H1 (cell line): ENCODE data around the gene ATP2B3. TPM values are rescaled to one million over a fixed set of nuclear protein-coding genes. Genes with fewer than 3 reads are reported as not detected.

Source experiments
- CTCF ChIA-PET: fragments of 300-600 bp; sonication (Branson Sonifier 250); formaldehyde crosslinking; loops from one replicate; lab custom pipeline; 2021; ENCODE audit not compliant: partially characterized antibody; lab: Charles Lee
- POLR2A ChIA-PET: fragments of 300-600 bp; sonication (Branson Sonifier 250); formaldehyde crosslinking; loops from one replicate; lab custom pipeline; 2021; ENCODE audit warnings: inconsistent platforms; ENCODE audit not compliant: partially characterized antibody; lab: Charles Lee
- DNase-seq, 2 experiments: peaks; one replicate each; pipeline versions ENCODE4 v3.0.0 to v3.0.0-alpha.2; 2010 to 2022; ENCODE audit warnings: low spot score in 2 of 2, low read depth in 1 of 2, mixed read lengths in 1 of 2
- FAIRE-seq: peaks from 2 replicates; lab custom pipeline; 2011; peaks lifted over from hg19 to GRCh38; lab: Jason Lieb, UNC
- H2AFZ ChIP-seq: 2 replicates; pipeline ENCODE4 v1.8.1; 2012; ENCODE audit warnings: low read length, inconsistent platforms
- H2AK5ac ChIP-seq: 2 replicates; pipeline ENCODE4 v1.6.1; 2013; ENCODE audit warnings: low read depth, low read length
- H2BK120ac ChIP-seq: replicated peaks from 2 replicates; pipeline ENCODE3; 2013; ENCODE audit warnings: low read depth, low read length, inconsistent platforms
- H2BK12ac ChIP-seq: 2 replicates; pipeline ENCODE4 v1.6.1; 2013; ENCODE audit warnings: low read depth, low read length
- H2BK15ac ChIP-seq: 2 replicates; pipeline ENCODE4 v1.6.1; 2013; ENCODE audit warnings: low read length
- H2BK20ac ChIP-seq: 2 replicates; pipeline ENCODE4 v1.6.1; 2013; ENCODE audit warnings: low read length
- H2BK5ac ChIP-seq: 2 replicates; pipeline ENCODE4 v1.6.1; 2013; ENCODE audit warnings: low read depth, low read length
- H3K14ac ChIP-seq: 2 replicates; pipeline ENCODE4 v1.6.1; 2013; ENCODE audit warnings: inconsistent platforms; ENCODE audit not compliant: insufficient read length
- H3K18ac ChIP-seq: 2 replicates; pipeline ENCODE4 v1.6.1; 2013; ENCODE audit warnings: low read length; ENCODE audit errors: extremely low read depth
- H3K23ac ChIP-seq: 2 replicates; pipeline ENCODE4 v1.6.1; 2013; ENCODE audit warnings: inconsistent platforms; ENCODE audit not compliant: insufficient read length
- H3K23me2 ChIP-seq: 2 replicates; pipeline ENCODE4 v1.6.1; 2013; ENCODE audit warnings: low read depth, low read length
- H3K27ac ChIP-seq: 2 replicates; pipeline ENCODE4 v1.6.1; 2011; ENCODE audit warnings: low read depth, low read length, inconsistent platforms
- H3K27me3 ChIP-seq, 4 experiments: replicated peaks in 1 of 4; 1 replicate in 1 of 4; 2 replicates in 3 of 4; pipeline versions ENCODE4 v1.6.1 to v1.8.1; 2011 to 2013; ENCODE audit warnings: low read length in 3 of 4, mild to moderate bottlenecking in 3 of 4, inconsistent platforms in 2 of 4, mixed read lengths in 2 of 4, moderate library complexity in 1 of 4; ENCODE audit not compliant: control insufficient read depth in 3 of 4, insufficient read depth in 3 of 4; ENCODE audit errors: extremely low read depth in 1 of 4
- H3K36me3 ChIP-seq, 4 experiments: 2 replicates each; pipeline versions ENCODE4 v1.6.1 to v1.8.1; 2011 to 2013; ENCODE audit warnings: mild to moderate bottlenecking in 4 of 4, low read length in 3 of 4, moderate library complexity in 2 of 4, control low read depth in 1 of 4, inconsistent platforms in 1 of 4; ENCODE audit not compliant: insufficient read depth in 4 of 4, control insufficient read depth in 2 of 4
- H3K4ac ChIP-seq: replicated peaks from 2 replicates; pipeline ENCODE3; 2013; ENCODE audit warnings: low read length, low read depth, mixed read lengths, inconsistent platforms; ENCODE audit not compliant: insufficient read length
- H3K4me1 ChIP-seq, 4 experiments: replicated peaks in 1 of 4; 1 replicate in 1 of 4; 2 replicates in 3 of 4; pipeline versions ENCODE4 v1.6.1 to v1.8.1; 2011 to 2013; ENCODE audit warnings: low read length in 3 of 4, inconsistent platforms in 2 of 4, mixed read lengths in 1 of 4; ENCODE audit not compliant: insufficient read depth in 4 of 4, control insufficient read depth in 3 of 4
- H3K4me2 ChIP-seq, 2 experiments: 2 replicates each; pipeline versions ENCODE4 v1.6.1 to v1.8.1; 2011 to 2013; ENCODE audit warnings: low read depth in 2 of 2, low read length in 2 of 2, control low read depth in 1 of 2, inconsistent platforms in 1 of 2, mild to moderate bottlenecking in 1 of 2; ENCODE audit not compliant: insufficient read depth in 1 of 2
- H3K4me3 ChIP-seq, 4 experiments: fragments of 200-600, 300-600 bp in 1 of 4; sonication (generic), shearing (Covaris generic), sonication (Bioruptor Twin) in 1 of 4; 2 replicates each; pipeline versions ENCODE4 v1.5.1 to v1.8.1; 2011 to 2016; ENCODE audit warnings: low read length in 4 of 4, low read depth in 3 of 4, control low read depth in 2 of 4, inconsistent platforms in 2 of 4, mild to moderate bottlenecking in 2 of 4, mixed read lengths in 1 of 4, moderate library complexity in 1 of 4; ENCODE audit not compliant: insufficient read depth in 2 of 4; ENCODE audit errors: extremely low read depth in 1 of 4
- H3K56ac ChIP-seq: replicated peaks from 2 replicates; pipeline ENCODE3; 2013; ENCODE audit warnings: low read depth, mild to moderate bottlenecking, mixed read lengths, low read length, inconsistent platforms; ENCODE audit not compliant: insufficient read length
- H3K79me1 ChIP-seq: 2 replicates; pipeline ENCODE4 v1.6.1; 2013; ENCODE audit warnings: low read depth, low read length, control low read depth
- H3K79me2 ChIP-seq, 2 experiments: 2 replicates each; pipeline versions ENCODE4 v1.6.1 to v1.8.1; 2012 to 2013; ENCODE audit warnings: low read length in 2 of 2, mild to moderate bottlenecking in 2 of 2, inconsistent platforms in 1 of 2; ENCODE audit not compliant: insufficient read depth in 2 of 2, control insufficient read depth in 1 of 2
- H3K9ac ChIP-seq, 4 experiments: replicated peaks in 1 of 4; 1 replicate in 1 of 4; 2 replicates in 3 of 4; pipeline versions ENCODE4 v1.6.1 to v1.8.1; 2011 to 2013; ENCODE audit warnings: low read depth in 3 of 4, low read length in 3 of 4, control low read depth in 2 of 4, mild to moderate bottlenecking in 2 of 4, moderate library complexity in 2 of 4, inconsistent platforms in 1 of 4; ENCODE audit errors: extremely low read depth in 1 of 4
- H3K9me3 ChIP-seq, 2 experiments: 2 replicates each; pipeline versions ENCODE4 v1.6.1 to v1.8.1; 2012 to 2013; ENCODE audit warnings: mild to moderate bottlenecking in 2 of 2, moderate library complexity in 2 of 2, control low read depth in 1 of 2, inconsistent platforms in 1 of 2, low read depth in 1 of 2, low read length in 1 of 2, mixed read lengths in 1 of 2; ENCODE audit not compliant: insufficient read depth in 2 of 2
- H4K20me1 ChIP-seq, 2 experiments: replicated peaks in 1 of 2; 2 replicates each; pipeline versions ENCODE3 to v1.8.1; 2011 to 2013; ENCODE audit warnings: inconsistent platforms in 2 of 2, low read length in 2 of 2, mild to moderate bottlenecking in 1 of 2; ENCODE audit not compliant: insufficient read depth in 2 of 2, control insufficient read depth in 1 of 2
- H4K5ac ChIP-seq: 2 replicates; pipeline ENCODE4 v1.6.1; 2013; ENCODE audit warnings: low read length, low read depth, mixed read lengths, inconsistent platforms; ENCODE audit not compliant: insufficient read length
- H4K8ac ChIP-seq: 2 replicates; pipeline ENCODE4 v1.8.0; 2013; ENCODE audit warnings: mild to moderate bottlenecking, moderate library complexity, low read length, inconsistent platforms; ENCODE audit not compliant: insufficient read depth; ENCODE audit errors: extremely low read depth
- H4K91ac ChIP-seq: replicated peaks from 2 replicates; pipeline ENCODE3; 2013; ENCODE audit warnings: low read length, mixed read lengths, inconsistent platforms; ENCODE audit not compliant: insufficient read length
- JUND ChIP-seq: IDR thresholded peaks from 2 replicates; pipeline ENCODE4 v1.6.1; 2011; ENCODE audit warnings: mild to moderate bottlenecking, improper control_type of control experiment, low read length
- WGBS, 2 experiments: shearing (Covaris generic) in 1 of 2; methylation state at CpG; one replicate each; pipeline versions ENCODE4 v1.1.6 to v1.1.7; 2013 to 2015; ENCODE audit warnings: low lambda C conversion rate in 2 of 2, mixed read lengths in 2 of 2, inconsistent platforms in 1 of 2, low coverage in 1 of 2, missing lambda C conversion rate in 1 of 2; ENCODE audit not compliant: insufficient replicate concordance in 2 of 2, insufficient coverage in 1 of 2, insufficient read length in 1 of 2; ENCODE audit errors: extremely low coverage in 1 of 2, missing lambda C conversion rate in 1 of 2; 5-methylcytosine and 5-hydroxymethylcytosine counted together
- polyA plus RNA-seq, 7 experiments: library from polyadenylated mRNA; depleted of rRNA in 3 of 7; stranded (reverse) in 5 of 7; unstranded in 2 of 7; fragments of >200 nt in 5 of 7; fragments of 200-250 nt in 2 of 7; gene quantifications; 1 replicate in 5 of 7; 2 replicates in 1 of 7; 4 replicates in 1 of 7; pipeline versions ENCODE4 v1.2.1 to v1.2.3, GENCODE V29; 2011 to 2013; ENCODE audit warnings: missing spikeins in 2 of 7, mixed read lengths in 2 of 7
- total RNA-seq: library from RNA; stranded (reverse); fragmentation: NEBNext Ultra II Directional; extraction: Animal tissue kit (Norgen Biotek cat#: 25700); gene quantifications from 2 replicates; pipeline ENCODE4 v1.2.1, GENCODE V29; 2021
- TF ChIP-seq, protein P1 (sequence below): IDR thresholded peaks from 2 replicates; pipeline ENCODE4 v1.6.1; 2012; ENCODE audit warnings: inconsistent platforms

Gene ATP2B3
- total and polyA plus RNA-seq, 2 of the 8 experiments (the other 6 are each of a cell fraction or from before 2014, with no cell fraction given) = 0.14 to 0.19 TPM

- Histone ChIP-seq H3K79me1 (no peaks in the 10 kb centered on the region), H3K4ac (no peak overlapping the region)
- TF ChIP-seq, protein P1, sequence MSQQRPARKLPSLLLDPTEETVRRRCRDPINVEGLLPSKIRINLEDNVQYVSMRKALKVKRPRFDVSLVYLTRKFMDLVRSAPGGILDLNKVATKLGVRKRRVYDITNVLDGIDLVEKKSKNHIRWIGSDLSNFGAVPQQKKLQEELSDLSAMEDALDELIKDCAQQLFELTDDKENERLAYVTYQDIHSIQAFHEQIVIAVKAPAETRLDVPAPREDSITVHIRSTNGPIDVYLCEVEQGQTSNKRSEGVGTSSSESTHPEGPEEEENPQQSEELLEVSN = no peak
- TF ChIP-seq JUND = no peak
- TF ChIP-seq, all 59 proteins: peak for 0
- Histone ChIP-seq H2BK120ac (no peak overlapping the region), H4K8ac (no peak overlapping the region), H3K23ac (no peak overlapping the region), H3K27me3 (peaks cover 0 to 11% (median 8%) of the 10 kb centered on the region in 4 experiments; a peak in 6 of 7 replicates), H3K27ac (no peak overlapping the region), H3K9me3 (no peaks in the 10 kb centered on the region), H3K56ac (no peak overlapping the region), H2AFZ (no peak overlapping the region), H2BK5ac (no peak overlapping the region), H2BK20ac (no peak overlapping the region), H4K91ac (no peak overlapping the region), H3K23me2 (no peaks in the 10 kb centered on the region), H3K14ac (no peak overlapping the region), H3K4me1 (no peaks in the 10 kb centered on the region), H3K4me3 (no peak overlapping the region), H4K20me1 (no peaks in the 10 kb centered on the region), H2BK15ac (no peak overlapping the region), H3K79me2 (no peaks in the 10 kb centered on the region), H3K18ac (no peak overlapping the region), H2BK12ac (no peak overlapping the region), H3K9ac (no peak overlapping the region), H4K5ac (no peak overlapping the region), H3K36me3 (no peaks in the 10 kb centered on the region), H2AK5ac (no peak overlapping the region), H3K4me2 (no peak overlapping the region)
- FAIRE-seq (no peak), DNase-seq (no peak)
- 48% methylated on average over 4 of the region's 4 CpGs; no CpG with 5 or more reads in 1 of the 2 experiments for WGBS, 2 experiments
- ChIA-PET CTCF (interaction anchor here (0.6 to 8.9 kb wide), 16 partner anchors 8 to 257 kb away, joined by 3 to 130 read pairs (median 4); partner anchors contain the start of genes CCNQ and DUSP9), POLR2A (interaction anchor here (1.4 kb wide), 1 partner anchor 9 kb away, joined by 3 read pairs; no protein-coding TSS in a partner anchor)
Observed at GRCh38 chrX:153608806-153609205, 91.4 kb downstream of the ATP2B3 start.
